CD4-positive, alpha-beta T cell treated with Interleukin-4 for 1 hour (primary cell): ENCODE data around the gene POLR1E.

Experiments
- DNase-seq, 2 donors: peaks; one replicate each; pipeline ENCODE4 v3.0.0-alpha.2; 2020 to 2022

Gene POLR1E

GRCh38 chr9:37541465-37541864 is 55.7 kb downstream of the POLR1E start:
- no peak for DNase-seq

DNA sequence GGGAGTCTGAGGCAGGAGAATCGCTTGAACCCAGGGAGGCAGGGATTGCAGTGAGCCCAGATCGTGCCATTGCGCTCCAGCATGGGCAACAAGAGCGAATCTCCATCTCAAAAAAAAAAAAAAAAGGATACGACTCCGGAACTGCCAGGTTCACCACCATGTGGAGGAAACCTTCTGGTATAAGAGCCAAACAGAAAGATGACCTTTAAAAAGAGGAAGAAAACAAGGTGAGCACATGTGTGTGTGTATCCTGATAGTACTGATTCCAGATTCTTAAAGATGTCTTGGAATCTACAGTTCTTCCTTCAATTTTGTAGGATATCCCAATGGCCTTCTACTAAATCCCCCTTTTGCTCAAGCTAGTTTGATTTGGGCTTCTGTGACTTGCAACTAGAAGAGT is 56.7 kb downstream of the POLR1E start:
- DNase-seq, result no peak

DNA sequence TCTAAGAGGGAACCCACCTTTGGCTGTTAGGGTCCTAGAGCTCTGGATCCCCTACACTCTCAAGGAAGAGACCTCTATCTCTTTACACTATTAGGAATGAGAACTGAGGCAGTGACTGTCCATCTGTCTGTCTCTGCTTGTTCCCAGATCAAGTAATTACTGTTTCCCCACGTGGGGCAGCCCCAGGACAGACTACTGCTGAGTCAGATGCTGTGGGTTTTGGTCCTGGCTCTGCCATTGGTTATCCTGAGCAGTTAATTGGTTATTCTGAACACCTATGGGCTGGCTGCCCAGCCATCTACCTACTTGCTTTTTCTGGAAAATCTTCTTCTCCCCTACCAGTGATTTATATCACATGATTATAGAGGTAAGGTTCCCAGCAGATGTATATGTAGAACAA is 57.1 kb downstream of the POLR1E start:
- DNase-seq, result no peak

GRCh38 chr9:37543468-37543867 is 57.7 kb downstream of the POLR1E start:
- DNase-seq, result no peak

GRCh38 chr9:37547328-37547878 is 61.7 kb downstream of the POLR1E start:
- DNase-seq, result no peak

DNA sequence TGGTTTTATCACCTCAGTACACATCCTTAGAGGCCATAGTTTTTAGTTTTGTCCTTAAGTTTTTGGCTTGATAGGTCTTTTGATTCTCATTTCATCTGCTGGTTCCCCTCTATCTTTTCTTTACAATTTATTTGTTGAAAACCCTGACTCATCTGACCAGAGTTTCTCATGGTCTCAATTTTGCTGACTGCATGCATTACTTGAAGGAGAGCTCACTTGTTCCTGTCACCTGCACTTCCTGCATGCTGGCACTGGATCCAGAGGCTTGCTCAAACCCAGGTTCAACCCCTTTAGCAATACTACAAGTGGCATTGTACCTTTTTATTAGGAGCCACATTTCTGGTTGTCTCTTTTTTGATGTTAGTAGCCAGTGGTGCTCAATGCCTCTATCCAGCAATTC is 63.8 kb downstream of the POLR1E start:
- no peak for DNase-seq

DNA sequence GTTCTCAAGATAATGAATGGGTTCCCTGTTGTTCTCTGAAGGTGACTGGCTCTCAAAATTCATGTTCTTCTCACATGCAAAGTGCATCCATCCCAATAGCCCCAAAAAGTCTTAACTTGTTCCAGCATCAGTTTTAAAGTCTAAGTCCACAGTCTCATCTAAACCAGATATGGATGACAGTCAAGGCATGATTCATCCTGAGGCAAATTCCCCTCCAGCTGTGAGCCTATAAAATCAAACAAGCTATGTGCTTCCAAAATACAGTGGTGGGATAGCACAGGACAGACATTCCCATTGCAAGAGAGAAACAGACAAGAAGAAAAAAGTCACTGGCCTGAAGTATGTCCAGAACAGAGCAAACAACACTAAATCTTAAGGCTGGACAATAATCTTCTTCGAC is 65.0 kb downstream of the POLR1E start:
- DNase-seq, result no peak

DNA sequence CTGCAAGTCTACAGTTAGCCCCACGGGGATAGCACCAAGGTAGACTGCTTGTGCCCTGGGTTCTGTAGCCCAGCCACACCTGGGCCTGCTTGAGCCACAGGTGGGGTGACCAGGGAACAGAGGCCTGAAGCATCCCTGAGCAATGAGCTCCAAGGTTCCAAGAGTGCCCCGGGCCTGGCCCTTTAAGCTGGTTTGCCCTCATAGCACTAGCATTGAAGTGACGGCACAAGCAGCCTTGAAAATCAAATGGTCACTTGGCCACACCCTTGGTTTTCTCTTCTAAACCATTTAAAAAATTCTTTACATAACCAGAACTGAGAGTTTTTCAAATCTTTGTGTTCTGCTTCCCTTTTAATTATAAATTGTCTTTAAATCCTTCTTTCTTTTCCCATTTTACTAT is 65.7 kb downstream of the POLR1E start:
- DNase-seq, result no peak

DNA sequence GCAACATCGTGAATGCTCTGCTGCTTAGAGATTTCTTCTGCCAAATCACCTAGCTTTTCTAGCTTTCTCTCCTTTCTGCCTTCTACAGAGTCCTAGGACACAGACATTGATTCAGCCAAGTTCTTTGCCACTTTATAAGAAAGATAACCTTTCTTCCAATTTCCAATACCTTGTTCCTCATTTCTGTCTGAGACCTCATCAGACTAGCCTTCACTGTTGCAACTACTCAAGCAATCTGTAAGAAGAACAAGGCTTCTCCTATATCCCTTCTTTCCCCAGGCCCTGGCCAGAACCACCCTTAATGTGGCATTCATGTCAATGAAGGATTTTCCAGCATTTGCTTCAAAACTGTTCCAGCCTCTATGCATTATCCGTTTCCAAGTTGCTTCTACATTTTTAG is 66.1 kb downstream of the POLR1E start:
- no peak for DNase-seq
